Neural cell (in vitro differentiated cells): ENCODE measurements around the gene ADGRD1. TPM values are rescaled to one million over a fixed set of nuclear protein-coding genes. Genes with fewer than 3 reads are reported as not detected.

Source experiments
- H2AFZ ChIP-seq: fragments of 200-600, 300-800 bp; sonication (generic), shearing (Covaris generic); 2 replicates; pipeline ENCODE4 v1.6.0; 2014; ENCODE audit warnings: low read depth, mild to moderate bottlenecking, antibody characterized with exemption, low read length, moderate library complexity
- H3F3A ChIP-seq: fragments of 200-600 bp; shearing (Covaris generic); 2 replicates; pipeline ENCODE4 v1.6.1; 2016; ENCODE audit warnings: mild to moderate bottlenecking, moderate library complexity, mixed read lengths, antibody characterized with exemption, low read length; ENCODE audit not compliant: insufficient read depth, poor library complexity, severe bottlenecking
- H3K27ac ChIP-seq: fragments of 200-600, 300-800 bp; sonication (generic), shearing (Covaris generic); 2 replicates; pipeline ENCODE4 v1.5.1; 2014; ENCODE audit warnings: mild to moderate bottlenecking, low read length, moderate library complexity
- H3K27me3 ChIP-seq: fragments of 300-800, 200-600 bp; sonication (generic), shearing (Covaris generic); 2 replicates; pipeline ENCODE4 v1.6.0; 2014; ENCODE audit warnings: mild to moderate bottlenecking, low read depth, low read length, moderate library complexity; ENCODE audit not compliant: insufficient read depth
- H3K36me3 ChIP-seq: fragments of 300-800, 200-600 bp; sonication (generic), shearing (Covaris generic); 2 replicates; pipeline ENCODE4 v1.5.1; 2014; ENCODE audit warnings: mild to moderate bottlenecking, antibody characterized with exemption, low read length, moderate library complexity; ENCODE audit not compliant: insufficient read depth
- H3K4me2 ChIP-seq: fragments of 300-800, 200-600 bp; sonication (generic), shearing (Covaris generic); 2 replicates; pipeline ENCODE4 v1.6.0; 2014; ENCODE audit warnings: mild to moderate bottlenecking, low read length
- H3K4me3 ChIP-seq: fragments of 300-800, 200-600 bp; sonication (generic), shearing (Covaris generic); 2 replicates; pipeline ENCODE4 v1.5.1; 2014; ENCODE audit warnings: mild to moderate bottlenecking, low read length, moderate library complexity
- H3K79me2 ChIP-seq: fragments of 200-600 bp; shearing (Covaris generic); replicated peaks from 2 replicates; pipeline ENCODE4 v1.6.0; 2014; ENCODE audit warnings: mild to moderate bottlenecking, low read length, moderate library complexity; ENCODE audit not compliant: insufficient read depth
- H3K9ac ChIP-seq: fragments of 300-800, 200-600 bp; sonication (generic), shearing (Covaris generic); 2 replicates; pipeline ENCODE4 v1.6.1; 2016; ENCODE audit warnings: mild to moderate bottlenecking, low read length, mixed read lengths
- H3K9me2 ChIP-seq: fragments of 200-600 bp; shearing (Covaris generic); 2 replicates; pipeline ENCODE4 v1.6.1; 2016; ENCODE audit warnings: mild to moderate bottlenecking, low read length, mixed read lengths; ENCODE audit not compliant: insufficient read depth
- H3K9me3 ChIP-seq: fragments of 200-600, 300-800 bp; sonication (generic), shearing (Covaris generic); 2 replicates; pipeline ENCODE4 v1.6.1; 2016; ENCODE audit warnings: mild to moderate bottlenecking, mixed run types, low read length, moderate library complexity, mixed read lengths
- H4K20me1 ChIP-seq: fragments of 200-600 bp; shearing (Covaris generic); 2 replicates; pipeline ENCODE4 v1.6.1; 2016; ENCODE audit warnings: mild to moderate bottlenecking, mixed run types; ENCODE audit not compliant: insufficient read depth
- CTCF ChIP-seq: fragments of 450-650 bp; IDR thresholded peaks from 2 replicates; pipeline ENCODE4 v1.5.1; 2014; ENCODE audit warnings: antibody characterized with exemption, mild to moderate bottlenecking, moderate library complexity; ENCODE audit not compliant: poor library complexity, severe bottlenecking
- EP300 ChIP-seq: fragments of 450-650 bp; conservative IDR thresholded peaks from 2 replicates; pipeline ENCODE4 v1.6.1; 2014; ENCODE audit warnings: antibody characterized with exemption, mild to moderate bottlenecking, moderate library complexity; ENCODE audit not compliant: poor library complexity, severe bottlenecking
- EZH2 ChIP-seq: fragments of 200-600, 300-800 bp; shearing (Covaris generic), sonication (generic); IDR thresholded peaks from 2 replicates; pipeline ENCODE4 v1.6.1; 2014; ENCODE audit warnings: antibody characterized with exemption, low read length, borderline replicate concordance, mild to moderate bottlenecking; ENCODE audit not compliant: insufficient read depth, poor library complexity, severe bottlenecking
- MXI1 ChIP-seq: fragments of 450-650 bp; conservative IDR thresholded peaks from 2 replicates; pipeline ENCODE4 v1.6.1; 2014; ENCODE audit warnings: antibody characterized with exemption, mild to moderate bottlenecking; ENCODE audit not compliant: poor library complexity, severe bottlenecking
- POLR2AphosphoS5 ChIP-seq: IDR thresholded peaks from 2 replicates; pipeline ENCODE4 v1.6.1; 2012
- RAD21 ChIP-seq: fragments of 450-650 bp; conservative IDR thresholded peaks from 2 replicates; pipeline ENCODE4 v1.6.1; 2014; ENCODE audit warnings: antibody characterized with exemption, mild to moderate bottlenecking, moderate library complexity
- REST ChIP-seq: IDR thresholded peaks from 2 replicates; pipeline ENCODE4 v1.6.1; 2012; ENCODE audit warnings: borderline replicate concordance
- SMC3 ChIP-seq: fragments of 450-650 bp; conservative IDR thresholded peaks from 2 replicates; pipeline ENCODE4 v1.6.1; 2014; ENCODE audit warnings: antibody characterized with exemption, mild to moderate bottlenecking, moderate library complexity; ENCODE audit not compliant: poor library complexity
- TAF1 ChIP-seq: IDR thresholded peaks from 2 replicates; pipeline ENCODE4 v1.6.1; 2012; ENCODE audit warnings: low read depth
- polyA plus RNA-seq: library from polyadenylated mRNA; depleted of rRNA; stranded (reverse); fragments of >200 nt; gene quantifications from 2 replicates; pipeline ENCODE4 v1.2.3, GENCODE V29; 2014

Gene ADGRD1
- polyA plus RNA-seq, 1 donor from 2014 or later = 1.7 TPM

GRCh38 chr12:131116468-131117117 lies 162.9 kb downstream of the ADGRD1 start:
- no peak overlapping the region for H3K4me2 ChIP-seq

More at GRCh38 chr12:131116468-131117117, 162.9 kb downstream of the ADGRD1 start:
- Histone ChIP-seq H3K4me3 (no peak overlapping the region), H3K9me3 (no peaks in the 10 kb centered on the region), H4K20me1 (no peaks in the 10 kb centered on the region), H3F3A (no peaks in the 10 kb centered on the region), H3K9ac (no peak overlapping the region), H3K27ac (no peak overlapping the region), H3K79me2 (no peaks in the 10 kb centered on the region), H3K27me3 (no peaks in the 10 kb centered on the region), H2AFZ (no peak overlapping the region), H3K9me2 (no peaks in the 10 kb centered on the region), H3K36me3 (no peaks in the 10 kb centered on the region)
- no peak for TF ChIP-seq EP300
- TF ChIP-seq TAF1 = no peak
- TF ChIP-seq CTCF = peak; percentile 61
- no peak for TF ChIP-seq POLR2AphosphoS5
- no peak for TF ChIP-seq EZH2
- peak; percentile 70 for TF ChIP-seq RAD21
- TF ChIP-seq SMC3 = peak; percentile 73
- TF ChIP-seq REST = no peak
- no peak for TF ChIP-seq MXI1
